Tracheal epithelial cell (primary cell): ENCODE results near the gene RWDD2A. TPM values are rescaled to one million over a fixed set of nuclear protein-coding genes. Genes with fewer than 3 reads are reported as not detected.

Experiments
- total RNA-seq: library from RNA; depleted of rRNA; stranded (reverse); fragments of >200 nt; gene quantifications from 2 replicates; pipeline ENCODE4 v1.2.1, GENCODE V29; 2014

The RWDD2A gene
- total RNA-seq, result 0.64 and 2.4 TPM in 2 replicates

DNA sequence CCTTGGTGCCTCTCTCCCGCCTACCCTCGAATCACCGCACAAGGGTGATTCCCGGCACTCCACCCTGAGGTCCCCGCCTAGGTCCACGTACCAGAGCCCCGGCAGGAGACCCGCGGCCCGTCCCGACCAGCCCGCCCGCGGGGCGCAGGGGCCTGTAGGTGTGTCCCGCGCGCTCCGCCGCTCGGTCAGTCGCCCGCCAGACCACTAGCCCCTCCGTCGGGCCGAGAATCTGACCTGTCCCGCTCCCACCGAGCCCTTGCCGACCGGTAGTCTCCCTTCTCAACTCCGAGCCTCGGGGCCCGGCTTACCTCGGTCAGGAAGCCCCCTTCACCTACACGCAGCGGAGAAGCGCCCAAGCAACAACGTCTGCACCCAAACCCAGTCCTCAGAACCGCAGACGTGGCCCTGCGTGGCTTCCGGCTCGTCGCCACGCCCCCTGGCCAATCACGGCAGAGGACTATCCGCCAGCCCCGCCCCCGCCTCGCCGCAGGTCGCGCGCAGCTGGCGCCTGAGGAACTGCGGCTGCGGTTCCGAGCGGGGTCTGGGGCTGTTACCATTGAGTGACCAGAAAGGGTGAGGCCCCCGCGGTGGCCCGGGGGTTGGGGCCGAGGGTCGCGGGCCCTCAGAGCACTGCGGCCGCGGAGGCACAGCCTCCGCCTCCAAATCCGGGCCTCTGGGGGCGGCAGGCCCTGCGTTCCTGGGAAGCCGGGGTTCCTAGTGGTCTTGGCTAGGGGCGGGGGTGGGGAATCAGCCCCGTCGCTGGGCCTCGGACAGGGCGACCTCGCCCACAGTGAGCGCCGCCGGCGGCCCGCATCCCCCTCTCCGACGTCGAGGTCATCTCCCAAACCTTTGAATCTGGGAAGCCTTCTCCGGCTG is at the start of gene RWDD2A, which contains the start of gene PGM3:
Gene RWDD2A (plus strand): TSS at position 487 of the 876 bp plus-strand sequence. CDS start 1,095 bp downstream, outside the sequence.
Gene PGM3 (minus strand): TSS at position 395 of the 876 bp plus-strand sequence. CDS start 2,253 bp downstream, outside the sequence.

Other genes with a start within 250 kb of the RWDD2A start
- 7.7 and 13.4 TPM in 2 replicates for gene UBE3D, start 127.5 kb upstream of the RWDD2A start, total RNA-seq
- 22.9 and 25.4 TPM in 2 replicates for gene DOP1A, start 125.7 kb upstream of the RWDD2A start, total RNA-seq
- 46.7 and 84.3 TPM in 2 replicates for gene PGM3, start 92 bp upstream of the RWDD2A start, total RNA-seq
- gene ME1, start 237.7 kb downstream of the RWDD2A start, total RNA-seq, result 17.4 and 31.1 TPM in 2 replicates